ENCODE data around the gene KCNK2.

GRCh38 chr1:215285013-215285800 lies 202.7 kb downstream of the KCNK2 start:
- no peak for TF ChIP-seq E2F8 (IDR thresholded peaks at IDR 0.05; ENCODE audit: low read depth, partially characterized antibody)
- no peak for TF ChIP-seq ATF2 (IDR thresholded peaks at IDR 0.05; ENCODE audit: low read length)
- no peak for TF ChIP-seq MEF2A (IDR thresholded peaks at IDR 0.05; ENCODE audit: insufficient read depth, low read depth, low read length)
- TF ChIP-seq ZNF274 (IDR thresholded peaks at IDR 0.05; ENCODE audit: insufficient read depth, insufficient read length), result no peak
- TF ChIP-seq EP300 (IDR thresholded peaks at IDR 0.05; ENCODE audit: borderline replicate concordance in 1 of 2, control insufficient read depth in 1 of 2, low read depth in 2 of 2, low read length in 2 of 2), result no peak
- no peak for TF ChIP-seq ESRRA (IDR thresholded peaks at IDR 0.05; ENCODE audit: low read length)
- TF ChIP-seq CEBPB (IDR thresholded peaks at IDR 0.05; ENCODE audit: borderline replicate concordance in 1 of 2, low read depth in 2 of 2, low read length in 2 of 2), result no peak
- TF ChIP-seq SMC3 (IDR thresholded peaks at IDR 0.05; ENCODE audit: borderline replicate concordance, low read length), result no peak
- no peak for TF ChIP-seq STAT3 (IDR thresholded peaks at IDR 0.05; ENCODE audit: low read depth, low read length)
- no peak for TF ChIP-seq MAX (IDR thresholded peaks at IDR 0.05; ENCODE audit: low read depth, low read length)
- TF ChIP-seq NRF1 (conservative IDR thresholded peaks at IDR 0.05; ENCODE audit: low read depth, low read length), result no peak
- TF ChIP-seq CTCF (IDR thresholded peaks at IDR 0.05 in 2 of 3, conservative IDR thresholded peaks at IDR 0.05 in 1 of 3; ENCODE audit: control insufficient read depth in 2 of 3, extremely low read depth in 1 of 3, insufficient read depth in 1 of 3, low read depth in 3 of 3, low read length in 3 of 3), result no peak

Measured in GM12878 (cell line).